Superior temporal gyrus (tissue), 1 donor: ENCODE data around the gene ALKBH6.
"Not testable (repeated sequence)": the region's sequence is repeated elsewhere in the genome, so short reads cannot be mapped to it uniquely, and the experiment has no call there.

Experiments used
- DNase-seq: peaks from one replicate; pipeline ENCODE4 v3.0.0-alpha.2; 2016; ENCODE audit errors: extremely low spot score

Gene ALKBH6

DNA sequence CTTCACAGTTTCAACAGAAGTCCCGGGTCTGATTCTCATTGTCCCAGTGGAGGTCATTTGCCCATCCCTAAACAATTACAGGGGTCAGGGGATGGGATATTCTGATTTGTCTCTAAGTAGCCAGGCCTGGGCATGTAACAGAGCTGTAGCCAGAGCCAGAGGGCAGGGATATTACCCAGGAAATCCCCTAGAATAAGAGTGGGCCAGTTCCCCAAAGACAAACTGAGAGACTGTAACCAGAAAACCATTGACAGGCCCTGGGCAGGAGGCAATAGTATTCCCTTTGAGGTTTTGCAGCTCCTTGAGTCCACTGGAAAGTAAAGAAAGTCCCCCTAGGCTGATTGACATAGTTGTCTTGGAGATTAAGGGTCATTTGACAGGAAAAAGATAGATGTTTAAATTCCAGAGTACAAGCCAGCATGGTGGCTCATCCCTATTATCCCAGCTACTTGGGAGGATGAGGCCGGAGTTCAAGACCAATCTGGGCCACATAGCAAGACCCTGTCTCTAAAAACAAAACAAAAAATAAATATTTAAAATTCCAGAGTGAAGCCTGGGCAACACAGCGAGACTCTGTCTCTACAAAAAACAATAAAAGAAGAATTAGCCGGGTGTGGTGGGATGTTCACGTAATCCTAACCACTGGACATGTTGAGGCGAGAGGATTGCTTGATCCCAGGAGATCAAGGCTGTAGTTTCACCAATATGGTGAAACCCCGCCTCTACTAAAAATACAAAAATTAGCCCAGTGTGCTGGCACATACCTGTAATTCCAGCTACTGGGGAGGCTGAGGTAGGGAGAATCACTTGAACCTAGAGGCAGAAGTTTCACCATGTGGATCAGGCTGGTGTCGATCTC, 20.9 kb downstream of the ALKBH6 start:
- DNase-seq = no peak

- no peak for DNase-seq
Measured at GRCh38 chr19:35991731-35992450, 22.1 kb downstream of the ALKBH6 start.

GRCh38 chr19:35990771-35991730, 23.0 kb downstream of the ALKBH6 start:
- DNase-seq = no peak

DNA sequence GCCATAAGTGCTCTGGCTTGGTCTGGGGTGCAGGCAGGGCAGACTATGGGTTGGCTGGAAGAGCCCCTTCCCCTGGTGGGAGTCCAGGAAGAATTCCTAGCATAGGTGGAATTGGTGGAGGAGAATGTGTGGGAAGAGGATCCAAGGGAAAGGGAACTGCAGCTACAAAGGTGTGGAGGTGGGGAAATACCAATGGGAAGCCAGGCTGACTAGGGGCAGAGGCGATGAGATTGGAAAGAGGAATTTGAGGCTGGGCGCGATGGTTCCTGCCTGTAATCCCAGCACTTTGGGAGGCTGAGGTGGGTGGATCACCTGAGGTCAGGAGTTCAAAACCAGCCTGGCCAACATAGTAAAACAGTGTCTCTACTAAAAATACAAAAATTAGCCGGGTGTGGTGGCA, 23.9 kb downstream of the ALKBH6 start:
- no peak for DNase-seq

- no peak for DNase-seq
Measured at GRCh38 chr19:35988824-35989223, 25.2 kb downstream of the ALKBH6 start.

DNA sequence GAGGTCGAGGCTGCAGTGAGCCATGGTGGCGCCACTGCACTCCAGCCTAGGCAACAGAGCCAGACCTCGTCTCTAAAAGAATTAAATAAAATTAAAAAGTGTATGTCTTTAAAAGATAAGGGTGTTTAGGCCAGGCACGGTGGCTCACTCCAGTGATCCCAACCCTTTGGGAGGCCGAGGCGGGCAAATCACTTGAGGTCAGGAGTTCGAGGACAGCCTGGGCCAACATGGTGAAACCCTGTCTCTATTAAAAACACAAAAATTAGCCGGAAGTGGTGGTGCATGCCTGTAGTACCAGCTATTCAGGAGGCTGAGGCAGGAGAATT, 26.5 kb downstream of the ALKBH6 start:
- no peak for DNase-seq

GRCh38 chr19:35986664-35987570, 27.1 kb downstream of the ALKBH6 start:
- DNase-seq = no peak

- DNase-seq = no peak
Measured at GRCh38 chr19:35986111-35986510, 27.9 kb downstream of the ALKBH6 start.

DNA sequence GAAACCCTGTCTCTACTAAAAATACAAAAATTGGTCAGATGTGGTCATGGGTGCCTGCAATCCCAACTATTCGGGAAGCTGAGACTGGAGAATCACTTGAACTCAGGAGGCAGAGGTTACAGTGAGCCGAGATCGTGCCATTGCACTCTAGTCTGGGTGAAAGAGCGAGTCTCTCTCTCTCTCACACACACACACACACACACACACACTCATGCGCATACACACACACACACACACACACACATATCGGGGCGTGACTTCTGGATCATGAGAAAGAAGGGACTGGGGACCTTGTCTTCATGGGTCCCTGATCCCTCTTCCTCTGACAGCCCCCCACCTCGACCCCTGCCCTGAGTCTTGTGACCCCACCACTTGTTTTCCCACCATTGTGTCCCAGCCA, 30.8 kb downstream of the ALKBH6 start:
- no peak for DNase-seq

DNA sequence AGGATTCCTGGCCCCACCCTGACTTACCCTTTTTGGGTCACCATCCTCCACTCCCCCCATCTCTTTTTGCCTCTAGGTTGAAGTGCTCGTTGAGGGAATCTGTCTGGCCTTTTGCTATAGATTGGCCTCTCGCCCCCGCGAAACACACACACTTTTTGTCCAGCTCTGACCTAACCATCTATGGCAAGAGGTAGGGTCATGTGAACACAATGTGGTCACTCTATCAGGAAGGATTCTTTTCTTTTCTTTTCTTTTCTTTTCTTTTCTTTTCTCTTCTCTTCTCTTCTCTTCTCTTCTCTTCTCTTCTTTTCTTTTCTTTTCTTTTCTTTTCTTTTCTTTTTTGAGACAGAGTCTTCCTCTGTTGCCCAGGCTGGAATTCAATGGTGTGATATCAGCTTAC, 33.0 kb downstream of the ALKBH6 start:
- DNase-seq = not testable (repeated sequence)

DNA sequence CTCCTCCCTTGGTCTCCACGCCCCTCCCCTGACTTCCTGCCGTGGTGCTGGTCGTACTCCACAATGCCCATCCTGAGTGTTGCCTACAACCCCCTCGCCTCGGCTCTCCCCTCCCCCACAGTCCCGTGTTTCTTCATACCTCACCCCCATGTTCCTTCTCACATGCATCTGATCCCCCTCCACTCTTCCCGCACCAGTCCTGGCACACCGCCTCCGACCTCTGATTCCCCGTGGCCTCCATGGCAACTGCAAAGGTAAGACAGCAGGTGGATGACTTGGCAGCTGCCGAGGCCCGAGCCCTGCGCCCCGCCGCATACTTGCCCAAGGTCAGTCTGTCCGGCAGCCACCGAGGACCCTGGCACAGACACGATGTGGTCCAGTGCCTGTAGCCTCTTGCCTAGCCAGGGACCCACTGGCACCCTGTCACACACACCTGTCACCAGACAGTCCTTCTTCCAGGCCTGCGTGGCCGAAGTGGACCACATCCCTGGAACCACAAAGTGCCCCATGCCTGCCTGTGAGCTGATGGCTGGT, 35.1 kb downstream of the ALKBH6 start:
- no peak for DNase-seq

- DNase-seq = no peak
Measured at GRCh38 chr19:35978271-35978670, 35.7 kb downstream of the ALKBH6 start.

DNA sequence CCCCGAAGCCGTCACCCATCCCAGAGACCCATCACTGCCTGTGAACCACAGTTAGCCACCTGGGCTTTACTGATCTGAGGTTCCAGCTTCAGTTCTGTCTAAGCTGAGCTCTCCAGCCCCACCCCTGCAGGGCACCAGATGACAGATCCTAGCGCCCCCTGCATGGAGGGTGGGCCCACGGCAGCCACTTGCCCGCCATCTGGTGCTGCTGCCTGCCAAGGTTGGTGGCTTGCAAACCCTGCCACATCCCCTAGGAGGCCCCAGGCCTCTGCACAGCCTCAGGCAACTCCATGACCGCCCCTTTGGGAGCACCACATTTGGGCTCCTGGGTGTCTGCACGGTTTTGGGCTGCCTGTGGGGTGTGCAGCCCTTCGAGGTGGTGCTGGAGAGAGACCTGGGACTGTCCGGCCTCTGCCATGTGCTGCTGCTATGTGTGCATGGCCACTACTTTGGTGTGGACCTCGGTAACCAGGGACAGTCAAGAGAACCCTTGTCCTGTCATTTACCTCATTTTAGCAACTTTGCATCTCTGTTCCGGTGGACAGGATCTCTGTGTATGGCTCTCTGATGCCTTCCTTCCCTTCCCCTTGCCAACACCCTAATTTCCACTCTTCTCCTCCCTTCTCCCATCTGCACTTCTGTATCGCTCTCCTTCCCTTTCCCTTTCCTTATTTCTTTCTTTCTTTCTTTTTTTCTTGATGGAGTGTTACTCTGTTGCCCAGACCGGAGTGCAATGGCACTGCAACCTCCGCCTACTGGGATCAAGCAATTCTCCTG, 36.4 kb downstream of the ALKBH6 start:
- no peak for DNase-seq

DNA sequence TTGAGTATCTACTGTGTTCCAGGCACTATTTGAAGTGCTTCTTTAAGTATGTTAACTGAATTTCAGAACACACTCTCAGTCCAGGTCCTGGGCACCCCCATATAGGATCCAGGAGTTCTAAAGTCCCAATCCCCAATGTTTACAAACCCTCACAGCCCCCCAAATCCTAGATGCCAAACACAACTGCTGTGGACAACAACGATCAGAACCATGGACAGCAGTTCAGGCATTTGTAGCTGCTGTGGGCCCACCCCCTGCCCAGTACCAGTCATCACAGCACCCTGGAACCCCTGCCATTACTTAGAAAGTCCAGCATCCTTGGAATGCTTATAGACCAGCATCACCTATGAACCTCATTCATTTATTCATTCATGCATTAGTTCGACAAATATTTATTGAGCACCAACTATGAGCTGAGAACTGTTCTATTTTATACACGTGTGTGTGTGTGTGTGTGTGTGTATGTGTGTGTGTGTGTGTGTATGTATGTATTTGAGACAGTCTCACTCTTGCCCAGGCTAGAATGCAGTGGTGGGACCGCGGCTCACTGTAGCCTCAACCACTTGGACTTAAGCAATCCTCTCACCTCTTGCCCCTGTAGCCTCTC, 38.3 kb downstream of the ALKBH6 start:
- no peak for DNase-seq

GRCh38 chr19:35973487-35973886, 40.5 kb downstream of the ALKBH6 start:
- DNase-seq = no peak

GRCh38 chr19:35966771-35967170, 47.2 kb downstream of the ALKBH6 start:
- DNase-seq = no peak

- no peak for DNase-seq
Measured at GRCh38 chr19:35963514-35963913, 50.5 kb downstream of the ALKBH6 start.

DNA sequence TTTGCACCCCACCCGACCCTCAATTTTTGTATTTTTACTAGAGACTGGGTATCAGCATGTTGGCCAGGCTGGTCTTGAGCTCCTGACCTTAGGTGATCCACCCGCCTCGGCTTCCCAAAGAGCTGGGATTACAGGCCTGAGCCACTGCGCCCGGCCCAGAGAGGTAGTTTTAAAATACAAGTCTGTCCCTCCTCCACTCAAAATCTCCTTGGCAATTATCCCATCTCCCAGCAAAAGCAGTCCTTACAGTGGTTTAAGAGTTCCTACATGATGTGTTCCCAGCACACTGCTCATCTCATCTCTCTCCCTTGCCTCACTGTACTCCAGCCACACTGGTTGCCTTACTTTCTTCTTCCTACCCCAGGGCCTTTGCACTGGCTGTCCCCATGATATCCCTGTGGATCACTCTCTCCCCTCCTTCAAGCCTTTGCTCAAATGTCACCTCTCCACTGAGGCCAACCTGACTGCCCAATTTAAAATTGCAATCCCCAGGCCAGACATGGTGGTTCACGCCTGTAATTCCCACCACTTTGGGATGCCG, 53.5 kb downstream of the ALKBH6 start:
- DNase-seq = no peak

GRCh38 chr19:35959968-35960320, 54.1 kb downstream of the ALKBH6 start:
- DNase-seq = no peak
